Kidney (tissue), 14 donors: ENCODE data around the gene OARD1. TPM values are rescaled to one million over a fixed set of nuclear protein-coding genes. Genes with fewer than 3 reads are reported as not detected.

Source experiments
- DNase-seq, 5 donors: peaks; one replicate each; pipeline ENCODE4 v3.0.0-alpha.2; 2013 to 2020
- FAIRE-seq: peaks from 2 replicates; lab custom pipeline; 2012; peaks lifted over from hg19 to GRCh38; lab: Jason Lieb, UNC
- H3K27ac ChIP-seq, 2 donors: one replicate each; pipeline ENCODE4 v1.7.0; 2013; ENCODE audit warnings: low read depth in 2 of 2, low read length in 2 of 2, inconsistent platforms in 1 of 2
- H3K27me3 ChIP-seq: one replicate; pipeline ENCODE4 v1.7.1; 2013; ENCODE audit warnings: low read length, inconsistent platforms; ENCODE audit not compliant: control insufficient read depth, insufficient read depth
- H3K36me3 ChIP-seq, 3 donors: one replicate each; pipeline versions ENCODE4 v1.7.0 to v1.7.1; 2013; ENCODE audit warnings: low read length in 3 of 3, control low read depth in 1 of 3, inconsistent platforms in 1 of 3; ENCODE audit not compliant: insufficient read depth in 3 of 3, control insufficient read depth in 2 of 3
- H3K4me1 ChIP-seq, 3 donors: one replicate each; pipeline versions ENCODE4 v1.7.0 to v1.7.1; 2013; ENCODE audit warnings: low read length in 3 of 3, inconsistent platforms in 1 of 3, low read depth in 1 of 3; ENCODE audit not compliant: control insufficient read depth in 2 of 3, insufficient read depth in 2 of 3
- H3K4me3 ChIP-seq, 3 donors: one replicate each; pipeline versions ENCODE4 v1.7.0 to v1.8.1; 2013; ENCODE audit warnings: low read length in 3 of 3, control low read depth in 1 of 3, inconsistent platforms in 1 of 3
- H3K9ac ChIP-seq, 3 donors: one replicate each; pipeline versions ENCODE4 v1.7.0 to v1.7.1; 2013; ENCODE audit warnings: low read length in 3 of 3, control low read depth in 1 of 3, inconsistent platforms in 1 of 3
- H3K9me3 ChIP-seq, 3 donors: one replicate each; pipeline versions ENCODE4 v1.7.0 to v1.7.1; 2013; ENCODE audit warnings: low read length in 3 of 3, control low read depth in 1 of 3, inconsistent platforms in 1 of 3; ENCODE audit not compliant: control insufficient read depth in 2 of 3, insufficient read depth in 1 of 3
- intact Hi-C: fragments of 100-400 bp; cut with DNase I; formaldehyde crosslinking; loops from one replicate; pipeline ENCODE4 v1.11.1; 2022
- polyA plus RNA-seq: library from polyadenylated mRNA; stranded (reverse); fragments of 350-450 nt; fragmentation: Illumina TruSeq; extraction: RNeasy Lipid Tissue Mini Kit (QIAGEN cat#74804); gene quantifications from one replicate; pipeline ENCODE4 v1.2.3, GENCODE V29; 2014; ENCODE audit warnings: low read depth, low replicate concordance; ENCODE audit not compliant: insufficient read depth
- total RNA-seq: library from RNA; stranded (reverse); fragmentation: NEBNext Ultra II Directional; extraction: Animal tissue kit (Norgen Biotek cat#: 25700); gene quantifications from one replicate; pipeline ENCODE4 v1.2.1, GENCODE V29; 2021
- TF ChIP-seq, protein P1 (sequence below): IDR thresholded peaks from 3 replicates; pipeline ENCODE4 v1.5.1; 2012; ENCODE audit warnings: mild to moderate bottlenecking, moderate library complexity, borderline replicate concordance; ENCODE audit not compliant: insufficient read depth; ENCODE audit errors: extremely low read depth
- donor health status: control.
- donor health status: control.
- donor health status: control.
- donor health status: control.
- donor health status: control.
- donor health status: DM: yes; HTN: yes; CAD: no.
- donor health status: Normal renal cell carcinoma (clear cell type).

The OARD1 gene
- total and polyA plus RNA-seq, 2 donors from 2014 or later, result 35.9 to 62.6 TPM

DNA sequence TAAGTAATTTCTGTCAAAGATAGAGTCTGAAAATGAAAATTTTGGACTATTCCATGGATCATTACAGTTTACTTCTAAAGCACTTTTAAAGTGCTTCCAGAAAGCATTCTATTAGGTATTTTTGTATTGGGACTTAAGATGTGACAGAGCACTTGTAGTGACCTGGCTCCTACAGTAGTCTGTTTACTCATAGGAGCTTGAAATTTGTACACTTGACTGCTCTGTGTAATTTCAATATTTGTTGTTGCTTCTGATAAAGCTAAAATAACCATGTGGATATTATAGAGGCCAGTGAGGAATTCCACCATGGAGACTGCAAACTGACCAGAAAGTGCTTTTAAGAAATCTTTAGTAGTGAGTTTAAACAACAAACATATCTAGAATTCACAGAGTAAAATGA lies 10.9 kb upstream of the OARD1 start:
- no peaks in the 10 kb centered on the region for H3K9me3 ChIP-seq
- intact Hi-C loops, result no loop called here
- no peak overlapping the region for H3K27ac ChIP-seq
- H3K4me1 ChIP-seq, result no peaks in the 10 kb centered on the region
- DNase-seq, result no peak
- no peak for FAIRE-seq
- H3K36me3 ChIP-seq, result peaks cover 7 to 34% (median 11%) of the 10 kb centered on the region in 3 donors
- TF ChIP-seq, protein P1, sequence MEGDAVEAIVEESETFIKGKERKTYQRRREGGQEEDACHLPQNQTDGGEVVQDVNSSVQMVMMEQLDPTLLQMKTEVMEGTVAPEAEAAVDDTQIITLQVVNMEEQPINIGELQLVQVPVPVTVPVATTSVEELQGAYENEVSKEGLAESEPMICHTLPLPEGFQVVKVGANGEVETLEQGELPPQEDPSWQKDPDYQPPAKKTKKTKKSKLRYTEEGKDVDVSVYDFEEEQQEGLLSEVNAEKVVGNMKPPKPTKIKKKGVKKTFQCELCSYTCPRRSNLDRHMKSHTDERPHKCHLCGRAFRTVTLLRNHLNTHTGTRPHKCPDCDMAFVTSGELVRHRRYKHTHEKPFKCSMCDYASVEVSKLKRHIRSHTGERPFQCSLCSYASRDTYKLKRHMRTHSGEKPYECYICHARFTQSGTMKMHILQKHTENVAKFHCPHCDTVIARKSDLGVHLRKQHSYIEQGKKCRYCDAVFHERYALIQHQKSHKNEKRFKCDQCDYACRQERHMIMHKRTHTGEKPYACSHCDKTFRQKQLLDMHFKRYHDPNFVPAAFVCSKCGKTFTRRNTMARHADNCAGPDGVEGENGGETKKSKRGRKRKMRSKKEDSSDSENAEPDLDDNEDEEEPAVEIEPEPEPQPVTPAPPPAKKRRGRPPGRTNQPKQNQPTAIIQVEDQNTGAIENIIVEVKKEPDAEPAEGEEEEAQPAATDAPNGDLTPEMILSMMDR, result no peak
- H3K4me3 ChIP-seq, result no peak overlapping the region
- H3K27me3 ChIP-seq, result no peaks in the 10 kb centered on the region
- H3K9ac ChIP-seq, result no peak overlapping the region

DNA sequence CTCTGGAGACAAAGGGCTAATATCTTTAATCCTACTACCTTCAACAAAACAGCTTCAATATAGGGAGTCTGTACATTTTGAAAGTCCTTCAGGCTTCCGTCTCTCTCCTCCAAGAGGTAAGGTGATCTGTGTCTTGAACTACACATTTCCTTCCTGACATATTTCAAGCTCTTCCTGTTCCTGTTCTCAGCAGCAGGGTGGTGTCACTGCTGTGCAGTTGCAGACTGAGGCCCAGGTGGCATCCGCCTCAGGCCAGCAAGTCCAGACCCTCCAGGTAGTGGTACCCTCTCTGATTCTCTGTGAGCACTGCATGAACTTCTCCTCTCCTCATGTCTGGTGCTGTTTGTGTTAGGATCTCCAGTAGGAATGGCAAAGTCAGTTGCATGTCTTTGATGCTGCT lies 8.5 kb upstream of the OARD1 start:
- no peak overlapping the region for H3K4me3 ChIP-seq
- intact Hi-C loops, result no loop called here
- H3K27me3 ChIP-seq, result no peaks in the 10 kb centered on the region
- TF ChIP-seq, protein P1, result no peak
- no peaks in the 10 kb centered on the region for H3K9me3 ChIP-seq
- no peak overlapping the region for H3K9ac ChIP-seq
- DNase-seq (no peak), FAIRE-seq (no peak)
- H3K27ac ChIP-seq, result no peak overlapping the region
- peaks cover 0 to 2% (median 0%) of the 10 kb centered on the region in 3 donors for H3K4me1 ChIP-seq
- H3K36me3 ChIP-seq, result peaks cover 7 to 34% (median 11%) of the 10 kb centered on the region in 3 donors

DNA sequence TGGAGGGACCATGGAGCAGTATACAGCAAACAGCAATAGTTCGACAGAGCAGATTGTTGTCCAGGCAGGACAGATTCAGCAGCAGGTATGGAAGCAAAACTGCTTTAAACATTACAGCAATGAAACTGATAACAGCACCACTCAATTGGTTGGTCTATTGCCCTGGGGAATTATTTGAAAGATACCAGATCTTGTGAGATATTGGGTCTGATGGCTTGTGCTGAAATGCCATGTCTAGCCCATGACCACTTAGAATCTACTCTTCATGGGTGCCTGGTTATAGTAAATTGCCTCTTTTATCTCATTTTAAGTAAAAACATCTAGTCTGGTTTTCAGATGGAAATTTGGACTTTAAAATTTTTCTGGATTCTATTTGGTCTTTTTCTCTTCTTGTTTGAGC lies 6.9 kb upstream of the OARD1 start:
- Histone ChIP-seq H3K27ac (no peak overlapping the region), H3K36me3 (peaks cover 7 to 27% (median 10%) of the 10 kb centered on the region in 3 donors), H3K9me3 (no peaks in the 10 kb centered on the region), H3K4me1 (peaks cover 0 to 7% (median 6%) of the 10 kb centered on the region in 3 donors), H3K4me3 (no peak overlapping the region), H3K9ac (no peak overlapping the region), H3K27me3 (no peaks in the 10 kb centered on the region)
- intact Hi-C loops, result no loop called here
- TF ChIP-seq, protein P1, result no peak
- DNase-seq, result no peak
- FAIRE-seq, result no peak

DNA sequence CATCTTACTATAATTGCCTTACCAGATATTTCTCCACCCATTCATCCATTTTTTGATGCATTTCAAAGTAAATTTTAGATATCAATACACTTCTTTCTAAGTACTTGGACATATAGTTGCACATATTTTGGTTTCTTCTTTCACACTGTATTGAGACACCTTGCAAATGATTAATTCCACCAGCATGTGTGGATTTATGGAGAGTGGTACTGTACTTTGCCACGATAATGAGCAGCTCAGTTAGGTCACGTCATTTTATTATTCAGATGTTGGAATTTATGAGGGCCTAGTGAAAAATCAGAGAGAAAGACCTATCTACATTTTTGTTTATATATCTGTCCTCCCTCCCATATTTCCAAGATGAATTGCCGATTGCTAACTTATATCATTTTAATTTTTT lies 5.9 kb upstream of the OARD1 start:
- no peaks in the 10 kb centered on the region for H3K27me3 ChIP-seq
- peaks cover 0 to 8% (median 8%) of the 10 kb centered on the region in 3 donors for H3K4me1 ChIP-seq
- H3K9ac ChIP-seq, result no peak overlapping the region
- TF ChIP-seq, protein P1, result no peak
- no peak overlapping the region for H3K27ac ChIP-seq
- intact Hi-C loops, result no loop called here
- no peaks in the 10 kb centered on the region for H3K9me3 ChIP-seq
- DNase-seq, result no peak
- H3K4me3 ChIP-seq, result no peak overlapping the region
- peaks cover 7 to 21% (median 7%) of the 10 kb centered on the region in 3 donors for H3K36me3 ChIP-seq
- no peak for FAIRE-seq
